Ureter (tissue), 1 donor: ENCODE results near the gene APOB. TPM values are rescaled to one million over a fixed set of nuclear protein-coding genes. Genes with fewer than 3 reads are reported as not detected.

Experiments
- DNase-seq: peaks from one replicate; pipeline ENCODE4 v3.0.0-alpha.2; 2020; ENCODE audit warnings: low spot score
- total RNA-seq: library from RNA; stranded (reverse); gene quantifications from one replicate; pipeline ENCODE4 v1.2.4, GENCODE V29; 2023
- donor health status: DM: yes; HTN: yes; CAD: no.

APOB gene
- total RNA-seq, 1 donor from 2014 or later, result 0.75 TPM

DNA sequence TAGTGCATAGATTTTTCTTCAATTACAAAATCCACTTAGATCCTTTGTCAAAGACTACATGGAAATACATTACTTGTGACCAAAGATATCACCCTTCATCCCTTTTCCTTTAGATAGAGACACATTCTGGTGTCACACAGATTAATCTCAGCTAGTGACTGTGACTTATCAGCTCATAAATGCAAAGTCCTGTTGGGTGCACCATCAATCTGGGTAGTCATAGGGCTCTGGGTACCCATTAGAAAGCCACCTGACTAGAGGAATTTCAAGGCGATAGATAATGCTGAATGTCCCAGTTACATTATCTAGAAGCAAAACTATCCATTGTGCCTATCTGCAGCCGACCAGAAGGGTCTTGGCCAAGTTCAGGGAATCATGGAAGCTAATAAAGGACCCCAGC lies 2.6 kb upstream of the APOB start:
- no peak for DNase-seq

DNA sequence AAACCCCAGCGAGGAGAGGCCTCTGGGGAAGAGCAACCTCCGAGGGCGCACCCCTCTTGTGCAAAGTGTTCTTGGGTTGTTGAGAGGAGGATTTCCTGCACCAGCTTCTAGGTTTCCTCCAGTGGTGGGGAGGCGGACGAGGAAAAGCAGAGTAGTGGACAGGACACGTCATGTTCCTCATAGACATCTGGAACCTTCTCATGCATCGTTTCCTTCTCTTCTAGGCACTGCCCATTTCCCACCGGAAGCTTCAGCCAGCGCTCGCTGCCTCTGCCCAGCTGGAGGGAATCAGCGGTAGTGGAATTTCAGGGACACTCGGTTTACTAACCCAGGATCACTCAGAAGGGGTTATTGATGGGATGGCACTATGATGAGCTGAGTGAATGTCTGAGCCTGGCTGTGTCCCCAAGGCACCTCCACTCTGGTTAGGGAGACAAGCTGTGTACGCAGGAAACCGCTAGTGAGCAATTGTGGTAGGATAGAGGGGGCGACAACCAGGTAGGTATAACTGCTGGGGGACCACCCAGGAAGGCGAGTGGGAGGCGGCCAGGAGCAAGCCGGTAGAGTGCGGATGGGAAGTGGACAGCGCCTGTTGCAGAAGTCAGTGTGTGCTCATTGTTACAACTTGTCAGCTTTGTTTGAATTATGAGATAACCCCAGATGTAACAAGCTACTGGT lies 960 bp upstream of the APOB start:
- DNase-seq, result no peak

DNA sequence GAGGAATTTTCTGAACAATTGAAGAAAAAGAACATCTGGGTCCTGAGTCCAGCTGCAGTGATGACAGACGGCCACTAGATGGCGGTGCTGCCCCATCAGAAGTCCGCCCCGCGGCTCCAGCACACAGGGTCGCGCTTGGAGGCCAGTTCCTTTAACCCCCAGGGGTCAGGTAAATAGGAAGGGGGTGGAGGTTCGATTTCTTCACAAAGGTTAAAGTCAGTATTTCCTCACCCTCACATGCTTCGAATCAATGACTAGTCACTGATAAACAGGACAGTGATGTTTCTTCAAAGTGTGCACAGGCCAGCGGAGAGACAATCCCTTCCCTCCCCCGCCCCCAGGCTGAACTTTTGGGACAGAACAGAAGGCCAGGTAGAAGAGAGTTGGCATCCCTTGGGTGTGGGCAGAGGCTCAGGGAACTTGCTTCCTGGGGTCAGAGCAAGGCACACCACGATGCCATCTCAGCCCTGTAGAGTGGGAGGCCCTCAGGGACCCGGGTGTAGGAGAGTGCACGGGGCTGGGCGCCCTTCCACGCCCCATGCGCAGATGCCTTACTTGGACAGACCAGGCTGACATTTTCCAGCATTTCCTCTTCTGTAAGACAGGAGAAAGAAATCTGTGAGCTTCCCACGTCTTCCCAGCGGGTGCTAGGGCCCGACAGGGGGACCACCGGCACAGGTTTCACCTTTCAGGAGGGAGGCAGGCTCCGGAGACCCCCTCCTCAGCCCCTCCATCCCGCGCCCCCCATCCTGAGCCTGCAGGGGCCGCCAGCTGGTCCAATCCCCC lies 722 bp downstream of the APOB start:
- DNase-seq, result no peak

DNA sequence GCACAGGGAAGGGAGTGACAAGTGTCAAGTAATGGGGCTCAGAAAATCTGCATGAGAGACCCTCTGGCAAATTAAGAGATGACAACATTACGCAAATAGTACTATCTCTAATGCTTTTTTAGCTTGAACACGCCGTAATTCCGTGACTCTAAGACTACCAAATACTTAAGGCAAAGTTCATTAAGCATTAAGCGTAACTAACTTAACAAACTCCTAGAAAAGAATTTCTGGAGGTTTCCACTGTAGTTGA lies 1.2 kb downstream of the APOB start:
- DNase-seq, result no peak

DNA sequence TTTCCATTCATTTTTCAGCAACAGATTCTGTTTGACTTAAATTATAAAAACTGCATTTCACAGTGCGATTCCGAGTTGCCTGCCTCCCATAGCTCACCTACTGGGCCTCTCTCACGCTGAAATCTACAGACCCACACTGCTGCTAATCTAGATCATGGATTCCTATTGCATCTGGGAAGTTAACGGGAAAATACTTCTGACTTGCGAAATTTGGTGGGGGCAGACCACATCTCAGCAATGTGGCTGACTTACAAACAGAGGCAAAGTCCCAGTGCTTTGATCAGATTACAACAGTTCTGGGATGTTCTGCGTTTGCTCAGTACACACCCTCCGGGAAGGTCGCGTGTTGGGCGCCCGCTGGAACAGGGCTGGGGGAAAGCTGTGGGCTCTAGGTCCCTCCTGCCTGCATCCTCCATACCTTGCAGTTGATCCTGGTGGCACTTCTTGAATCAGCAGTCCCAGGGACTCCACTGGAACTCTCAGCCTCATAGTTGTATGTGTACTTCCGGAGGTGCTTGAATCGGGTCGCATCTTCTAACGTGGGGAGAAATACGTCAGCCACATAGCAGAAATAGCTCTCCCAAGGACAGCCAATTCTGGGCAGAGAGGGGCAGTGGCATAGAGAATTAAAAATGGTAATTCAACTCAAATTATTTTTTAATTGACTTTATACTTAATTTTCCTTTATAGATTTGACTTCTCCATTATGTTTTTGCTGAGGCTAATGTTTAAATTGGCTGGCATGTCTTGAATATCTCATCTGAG lies 1.7 kb downstream of the APOB start:
- no peak for DNase-seq

DNA sequence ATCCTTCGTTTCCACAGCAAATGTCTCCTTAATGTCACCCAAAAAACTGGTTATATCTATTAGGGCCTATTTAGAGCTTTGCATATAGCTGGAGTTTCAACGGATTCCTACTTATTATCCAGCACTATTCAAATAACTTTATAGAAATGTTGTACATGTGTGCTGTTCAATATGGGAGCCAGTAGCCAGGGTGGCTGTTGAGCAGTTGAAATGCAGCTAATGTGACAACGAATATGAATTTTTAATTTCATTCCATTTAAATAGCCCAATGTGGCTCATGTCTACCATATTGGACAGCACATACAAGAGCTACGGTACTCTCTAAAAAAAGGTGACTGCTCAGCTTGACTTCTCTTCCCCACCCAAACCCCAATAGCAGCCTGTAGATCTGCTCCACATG lies 2.4 kb downstream of the APOB start:
- no peak for DNase-seq

DNA sequence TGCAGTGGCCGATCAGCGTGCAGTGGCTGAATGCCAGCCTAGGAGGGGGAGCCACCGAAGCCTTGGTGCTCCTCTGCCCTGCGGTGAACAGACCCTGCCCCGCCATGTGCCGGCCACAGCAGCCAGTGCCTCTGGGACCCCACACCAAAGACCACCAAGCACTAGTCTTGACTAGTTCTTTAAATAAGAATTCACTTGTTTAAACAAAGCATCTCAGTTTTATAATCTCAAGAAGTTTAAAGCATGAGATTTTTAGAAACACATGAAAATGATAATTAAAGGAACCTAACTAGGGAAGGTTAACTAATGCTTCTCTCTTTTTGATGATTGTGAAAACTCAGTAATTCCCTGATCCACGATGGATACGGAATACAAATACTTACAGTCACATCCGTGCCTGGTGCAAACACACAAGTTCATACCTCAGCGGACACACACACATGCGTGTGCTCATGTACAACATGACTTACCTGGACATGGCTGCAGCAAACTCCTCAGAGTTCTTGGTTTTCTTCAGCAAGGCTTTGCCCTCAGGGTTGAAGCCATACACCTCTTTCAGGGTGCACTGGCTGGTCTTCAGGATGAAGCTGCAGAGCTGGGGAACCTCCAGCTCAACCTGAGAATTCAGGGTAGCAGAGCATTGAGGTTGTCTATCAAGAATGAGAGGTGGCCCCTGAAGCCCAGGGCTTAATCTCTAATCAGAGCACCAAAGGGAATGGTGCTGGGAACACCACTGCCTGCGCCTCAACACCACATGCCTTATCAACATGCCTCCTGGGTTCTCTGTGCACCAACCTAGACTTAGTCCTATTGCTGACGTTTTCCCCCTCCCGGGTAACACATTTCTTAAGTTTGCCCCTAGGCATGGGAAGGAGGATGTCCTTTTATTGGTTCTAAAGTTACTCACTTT lies 3.1 kb downstream of the APOB start:
- no peak for DNase-seq

DNA sequence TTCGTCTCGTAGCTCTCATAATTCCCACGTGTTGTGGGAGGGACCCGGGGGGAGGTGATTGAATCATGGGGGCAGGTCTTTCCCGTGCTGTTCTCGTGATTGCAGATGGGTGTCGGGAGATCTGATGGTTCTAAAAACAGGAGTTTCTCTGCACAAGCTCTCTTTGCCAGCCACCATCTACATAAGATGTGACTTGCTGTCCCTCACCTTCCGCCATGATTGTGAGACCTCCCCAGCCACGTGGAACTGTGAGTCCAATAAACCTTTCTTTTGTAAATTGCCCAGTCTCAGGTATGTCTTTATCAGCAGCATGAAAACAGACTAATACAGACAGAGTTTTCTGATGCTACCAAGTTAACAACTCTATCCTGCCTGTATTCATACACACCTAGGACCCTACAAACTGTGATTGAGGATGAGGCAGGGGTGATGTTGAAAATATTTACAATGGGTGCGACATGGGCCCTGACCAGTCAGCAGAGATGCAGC lies 3.9 kb downstream of the APOB start:
- DNase-seq, result no peak

DNA sequence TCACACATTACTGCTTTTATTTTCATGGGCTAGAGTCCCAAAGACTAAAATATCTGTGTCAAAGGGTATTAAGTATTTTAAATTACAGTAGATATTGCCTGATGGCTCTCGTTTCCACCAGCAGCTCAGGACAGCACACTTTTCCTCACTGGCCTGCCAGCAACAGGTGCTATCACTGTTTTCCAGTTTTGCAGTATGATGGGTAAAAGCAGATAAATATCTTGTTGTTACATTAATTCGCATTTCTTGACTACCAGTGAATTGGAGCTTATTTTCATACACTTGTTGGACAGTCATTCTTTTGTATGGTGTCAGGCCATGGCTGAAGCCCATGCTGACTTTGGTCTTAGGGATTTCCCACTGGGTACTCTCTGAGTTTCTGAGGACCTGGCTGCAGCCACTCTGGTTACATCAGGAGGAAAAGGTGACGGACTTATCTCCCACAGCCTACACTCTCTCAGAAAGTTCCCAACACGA lies 4.8 kb downstream of the APOB start:
- no peak for DNase-seq

DNA sequence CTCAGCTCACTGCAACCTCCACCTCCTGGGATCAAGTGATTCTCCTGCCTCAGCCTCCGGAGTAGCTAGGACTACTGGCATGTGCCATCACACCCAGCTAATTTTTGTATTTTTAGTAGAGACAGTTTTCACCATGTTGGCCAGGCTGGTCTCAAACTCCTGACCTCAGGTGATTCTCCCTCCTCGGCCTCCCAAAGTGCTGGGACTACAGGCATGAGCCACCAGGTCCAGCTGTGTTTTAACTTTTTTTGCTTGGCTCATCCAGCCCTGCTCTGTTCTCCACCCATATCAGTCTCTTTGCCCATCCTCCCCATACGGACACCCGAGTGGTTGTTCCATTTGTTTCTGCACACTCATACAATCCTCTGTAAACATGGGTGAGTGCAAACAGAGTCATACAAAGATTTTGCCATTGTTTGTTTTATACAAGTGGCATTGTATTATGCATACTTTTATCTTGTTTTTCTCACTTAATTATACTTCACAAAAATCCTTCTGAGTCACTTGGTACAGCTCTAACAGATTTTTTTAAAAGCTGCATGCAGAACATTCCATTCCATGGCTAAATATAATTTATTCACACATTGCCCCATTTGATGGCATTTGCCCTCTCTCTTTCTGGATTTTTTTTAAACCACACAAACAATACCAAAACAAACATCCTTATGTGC lies 5.3 kb downstream of the APOB start:
- no peak for DNase-seq

DNA sequence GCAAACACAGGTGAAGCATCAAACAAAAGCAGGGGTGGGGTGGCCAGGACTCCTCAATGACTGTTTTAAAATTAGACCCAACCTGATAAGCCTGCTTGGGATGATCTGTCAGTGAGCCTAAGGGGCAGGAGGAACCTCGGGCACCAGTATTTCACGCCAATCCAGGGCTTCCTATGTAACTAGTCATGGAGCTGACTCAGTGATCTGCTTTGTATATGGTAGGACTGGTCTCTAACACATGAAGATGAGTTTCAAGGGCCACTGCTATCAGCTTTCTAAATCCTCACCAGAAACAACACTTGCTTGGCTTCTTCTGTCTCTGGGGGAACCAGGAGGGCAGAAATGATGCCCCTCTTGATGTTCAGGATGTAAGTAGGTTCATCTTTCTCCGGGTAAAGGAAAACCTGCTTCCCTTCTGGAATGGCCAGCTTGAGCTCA lies 6.2 kb downstream of the APOB start:
- no peak for DNase-seq

DNA sequence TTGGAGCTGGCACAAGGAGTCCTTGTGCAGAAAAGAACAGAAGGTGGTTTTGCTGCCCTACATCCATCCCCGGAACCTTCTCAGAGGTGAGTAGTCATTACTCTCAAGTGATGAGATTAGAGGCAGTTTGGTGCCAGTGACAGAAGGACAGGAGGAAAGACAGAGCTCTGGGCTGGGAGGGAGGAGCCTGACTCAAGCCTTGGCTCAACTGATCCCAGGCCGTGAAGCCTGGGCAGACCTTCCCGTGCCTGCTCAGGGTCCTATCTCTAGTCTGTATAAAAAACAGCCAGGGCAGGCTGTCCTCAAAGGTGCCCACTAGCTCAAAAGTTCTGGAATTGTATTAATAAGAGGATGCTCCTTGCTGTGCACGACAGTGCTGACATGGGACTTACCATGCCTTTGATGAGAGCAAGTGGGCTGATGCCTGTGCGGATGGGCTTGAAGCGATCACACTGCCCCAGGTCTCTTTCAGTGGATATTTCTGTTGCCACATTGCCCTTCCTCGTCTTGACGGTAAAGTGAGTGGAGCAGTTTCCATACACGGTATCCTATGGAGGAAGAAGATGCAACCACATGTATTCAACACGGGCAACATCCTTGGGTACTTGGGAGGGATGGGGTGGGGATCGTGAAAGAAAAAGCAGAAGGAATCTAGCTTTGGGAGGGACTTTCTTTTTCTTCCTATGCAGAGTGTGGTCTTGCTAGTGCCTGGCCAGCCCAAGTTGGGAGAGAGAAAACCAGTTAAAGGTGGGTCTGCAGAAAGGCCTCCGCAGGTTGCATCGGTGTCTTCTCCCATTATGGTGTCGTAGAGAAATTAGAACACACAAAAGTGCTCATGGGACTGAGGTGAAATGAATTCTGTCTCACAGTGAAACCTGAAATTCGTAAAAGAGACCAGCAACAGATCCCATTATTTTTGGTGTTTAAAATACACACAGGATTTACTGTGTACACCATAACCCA lies 6.9 kb downstream of the APOB start:
- no peak for DNase-seq

DNA sequence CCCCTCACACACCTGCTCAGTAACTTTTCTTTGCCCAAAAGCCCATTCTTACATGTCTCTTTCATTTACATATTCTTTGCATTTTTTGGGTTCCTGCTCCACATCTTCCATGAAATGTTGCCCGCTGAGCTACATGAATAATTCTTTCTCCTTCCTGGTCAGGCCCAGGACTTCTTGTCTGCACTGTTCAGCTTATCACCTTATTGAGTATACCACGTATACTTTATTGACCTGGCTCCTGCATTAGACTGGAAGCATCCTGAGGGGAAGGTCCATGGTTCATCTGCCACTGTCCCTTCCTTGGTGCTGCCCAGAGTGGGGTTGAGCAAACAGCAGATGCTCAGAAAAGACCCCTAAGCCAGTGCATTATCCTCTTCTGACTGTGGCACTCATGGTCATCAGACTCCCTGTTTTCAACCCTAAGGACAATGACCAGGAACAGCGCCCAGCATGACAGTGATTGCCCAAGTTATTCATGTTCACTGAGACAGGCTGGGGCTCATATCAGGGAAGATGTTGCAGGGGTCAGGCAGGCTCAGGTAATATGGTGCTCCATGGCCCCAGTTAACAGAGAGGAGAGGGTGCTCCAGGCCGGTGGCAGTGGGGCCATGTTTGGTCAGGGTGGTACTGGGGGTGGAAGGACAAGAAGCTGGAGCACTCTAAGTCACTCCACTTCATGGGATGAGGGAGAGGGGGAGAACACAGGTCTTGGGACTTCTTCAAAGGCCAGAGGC lies 7.7 kb downstream of the APOB start:
- no peak for DNase-seq

DNA sequence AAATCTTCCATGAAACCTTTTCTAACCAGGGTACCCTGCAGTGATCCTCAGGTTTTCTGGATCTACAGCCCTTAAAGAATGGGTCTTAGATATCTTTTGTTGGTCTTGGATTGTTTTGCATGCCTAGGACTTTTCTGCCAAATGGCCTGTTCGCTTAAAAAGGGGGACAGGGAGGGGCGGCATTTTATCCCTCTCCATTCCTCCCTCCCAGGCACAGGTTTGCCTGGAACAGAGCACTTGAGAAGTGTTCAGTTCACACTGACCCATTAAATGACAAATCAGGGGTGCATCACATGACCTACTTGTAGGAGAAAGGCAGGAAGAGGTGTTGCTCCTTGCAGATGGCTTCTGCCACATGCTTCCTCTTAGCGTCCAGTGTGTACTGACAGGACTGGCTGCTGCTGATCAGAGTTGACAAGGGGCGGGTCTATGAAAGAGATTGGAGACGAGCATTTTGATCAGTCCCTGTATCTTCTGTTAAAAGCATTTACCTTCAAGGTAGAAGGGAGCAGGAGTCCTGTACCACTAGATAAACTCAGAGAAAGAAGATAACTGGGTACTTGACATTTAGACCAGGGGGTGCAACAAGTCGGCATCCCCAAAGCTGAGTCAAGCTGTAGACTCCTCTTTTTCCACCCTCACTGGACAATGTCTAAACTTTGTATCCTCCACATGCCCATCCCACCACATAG lies 8.4 kb downstream of the APOB start:
- no peak for DNase-seq

DNA sequence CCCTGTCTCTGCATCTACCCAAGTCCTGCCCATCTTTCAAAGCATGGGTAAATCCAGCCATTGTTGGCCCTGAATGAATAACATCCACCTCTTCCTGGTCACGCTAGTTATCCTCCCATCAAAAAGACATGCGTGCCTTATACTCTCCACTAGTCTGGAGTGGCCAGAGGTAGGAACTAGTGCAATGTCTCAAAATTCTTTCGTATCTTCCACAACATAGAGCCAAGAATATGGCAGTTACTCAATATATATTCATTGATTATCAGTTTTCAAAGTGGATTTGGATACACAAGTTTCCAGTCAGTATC lies 8.9 kb downstream of the APOB start:
- no peak for DNase-seq

DNA sequence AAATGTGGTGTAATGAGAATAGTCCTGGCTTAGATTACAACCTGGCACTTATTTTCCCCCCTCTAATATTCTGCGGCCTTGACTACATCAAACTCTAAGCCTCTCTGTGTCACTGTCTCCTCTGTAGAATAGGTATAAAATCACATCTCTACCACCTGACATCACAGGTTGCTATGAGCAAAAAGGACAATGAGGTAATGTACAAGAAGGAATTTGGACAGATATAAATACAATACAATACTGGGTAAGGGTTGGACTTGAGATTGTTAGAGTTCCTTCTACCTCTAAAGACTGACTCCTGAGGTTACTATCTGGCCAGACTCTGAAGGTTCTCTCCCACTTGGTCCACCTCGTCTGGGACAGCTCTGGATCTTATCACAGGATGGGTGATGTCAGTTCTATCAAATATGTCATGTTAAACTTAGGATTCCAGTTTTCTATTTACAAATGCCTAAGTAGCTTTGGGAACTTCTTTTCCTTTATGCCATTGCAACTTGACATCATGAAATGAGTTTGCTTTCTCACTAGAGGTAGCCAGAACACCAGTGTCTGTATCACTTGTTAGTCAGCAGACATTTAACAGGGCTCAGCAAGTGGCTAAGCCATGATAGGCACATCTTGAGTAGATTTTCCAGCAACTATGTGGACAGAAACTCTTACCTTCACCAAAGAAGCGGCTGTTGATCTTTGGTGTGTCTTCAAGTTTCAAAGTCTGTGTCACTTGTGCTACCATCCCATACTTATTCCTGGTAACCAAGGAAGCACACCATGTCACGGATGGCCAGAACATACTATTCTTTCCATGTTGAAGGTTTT lies 9.5 kb downstream of the APOB start:
- DNase-seq, result no peak

DNA sequence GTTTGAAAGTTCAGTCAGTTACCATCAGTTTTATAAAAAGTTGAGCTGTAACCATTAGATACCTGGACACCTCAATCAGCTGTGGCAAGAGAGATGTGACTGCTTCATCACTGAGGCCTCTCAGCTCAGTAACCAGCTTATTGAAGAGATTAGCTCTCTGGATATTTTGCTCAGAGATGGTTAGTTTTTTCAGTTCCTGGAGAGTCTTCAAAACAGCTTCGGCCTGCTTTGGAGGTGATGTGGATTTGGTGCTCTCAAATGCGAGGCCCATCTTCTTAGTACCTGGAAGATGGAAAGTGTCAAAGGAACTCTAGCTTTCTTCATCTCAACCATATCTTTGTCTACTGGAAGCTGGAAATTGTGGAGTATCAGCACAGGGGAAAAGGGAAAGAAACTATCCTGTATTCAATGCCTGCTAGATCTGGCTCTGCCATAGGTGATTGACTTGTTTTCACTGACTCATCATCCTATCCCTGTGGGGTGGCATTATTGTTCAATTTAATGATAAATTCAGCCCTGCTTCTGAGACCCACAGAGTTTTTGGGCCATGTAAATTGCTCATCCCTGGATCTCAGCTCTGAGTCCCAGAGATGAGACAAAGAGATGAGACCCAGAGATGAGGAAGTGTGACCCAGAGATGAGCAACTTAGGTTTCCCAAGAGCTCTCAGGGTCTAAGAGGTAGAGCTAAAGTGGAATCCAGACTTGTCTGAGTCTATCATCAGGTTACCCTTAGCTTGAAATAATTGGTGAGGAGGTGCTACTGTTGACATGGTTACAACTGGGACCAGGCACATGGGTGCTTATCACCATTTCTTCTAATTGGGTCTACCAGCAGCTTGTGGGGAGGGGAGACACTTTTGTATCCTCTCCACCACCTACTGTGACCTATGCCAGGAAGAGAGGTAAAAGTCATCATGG lies 10.4 kb downstream of the APOB start:
- DNase-seq, result no peak
